ENCODE data around the gene PAX4.
"Not testable (repeated sequence)": the region's sequence is repeated elsewhere in the genome, so short reads cannot be mapped to it uniquely, and the experiment has no call there.

PAX4 gene

GRCh38 chr7:127585044-127585953 lies 32.6 kb downstream of the PAX4 start, which contains the start of gene GCC1:
Gene GCC1, minus strand, starts transcription at chr7:127585596. Its CDS starts 414 bp downstream, at chr7:127585182.
- no peak for DNase-seq (ENCODE audit: low read depth)

GRCh38 chr7:127584648-127585043 lies 33.3 kb downstream of the PAX4 start:
- no peak for DNase-seq (ENCODE audit: low read depth)

GRCh38 chr7:127582361-127582760 lies 35.6 kb downstream of the PAX4 start:
- no peak for DNase-seq (ENCODE audit: low read depth)

GRCh38 chr7:127581716-127582115 lies 36.2 kb downstream of the PAX4 start:
- DNase-seq (ENCODE audit: low read depth): no peak

GRCh38 chr7:127580612-127581011 lies 37.3 kb downstream of the PAX4 start:
- DNase-seq (ENCODE audit: low read depth): no peak

- no peak for DNase-seq (ENCODE audit: low read depth)
Measured at GRCh38 chr7:127578711-127579275, 39.1 kb downstream of the PAX4 start.

- no peak for DNase-seq (ENCODE audit: low read depth)
Measured at GRCh38 chr7:127578036-127578684, 39.8 kb downstream of the PAX4 start.

GRCh38 chr7:127571741-127572505 lies 46.0 kb downstream of the PAX4 start:
- DNase-seq (ENCODE audit: low read depth): no peak

GRCh38 chr7:127568034-127568433 lies 49.9 kb downstream of the PAX4 start:
- DNase-seq (ENCODE audit: low read depth): not testable (repeated sequence)

GRCh38 chr7:127566242-127566641 lies 51.7 kb downstream of the PAX4 start:
- DNase-seq (ENCODE audit: low read depth): no peak

All from non-pigmented ciliary epithelial cell (primary cell).